Astrocyte of the cerebellum (primary cell): ENCODE data around the gene P2RX4.
"Not testable (repeated sequence)": the region's sequence is repeated elsewhere in the genome, so short reads cannot be mapped to it uniquely, and the experiment has no call there.

Experiments
- DNase-seq: peaks from one replicate; pipeline ENCODE4 v3.0.0-alpha.2; 2011; ENCODE audit warnings: low read depth
- H3K4me3 ChIP-seq: 2 replicates; pipeline ENCODE4 v1.5.1; 2011; ENCODE audit warnings: mild to moderate bottlenecking, low read depth, low read length, moderate library complexity
- CTCF ChIP-seq: IDR thresholded peaks from 2 replicates; pipeline ENCODE4 v1.5.1; 2012; ENCODE audit warnings: low read length, low read depth, moderate library complexity, mild to moderate bottlenecking; ENCODE audit errors: missing control alignments
- in situ Hi-C: cut with HindIII; loops from 2 replicates; pipeline ENCODE4 v1.10.0; 2017; ENCODE audit warnings: low sequenced_read_pairs

The P2RX4 gene, protein sequence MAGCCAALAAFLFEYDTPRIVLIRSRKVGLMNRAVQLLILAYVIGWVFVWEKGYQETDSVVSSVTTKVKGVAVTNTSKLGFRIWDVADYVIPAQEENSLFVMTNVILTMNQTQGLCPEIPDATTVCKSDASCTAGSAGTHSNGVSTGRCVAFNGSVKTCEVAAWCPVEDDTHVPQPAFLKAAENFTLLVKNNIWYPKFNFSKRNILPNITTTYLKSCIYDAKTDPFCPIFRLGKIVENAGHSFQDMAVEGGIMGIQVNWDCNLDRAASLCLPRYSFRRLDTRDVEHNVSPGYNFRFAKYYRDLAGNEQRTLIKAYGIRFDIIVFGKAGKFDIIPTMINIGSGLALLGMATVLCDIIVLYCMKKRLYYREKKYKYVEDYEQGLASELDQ

GRCh38 chr12:121209624-121210572, at the start of gene P2RX4:
Gene P2RX4 (plus strand): TSS chr12:121210129. CDS start chr12:121210165, 36 bp downstream.
- in situ Hi-C loops = no loop called here
- DNase-seq = no peak

GRCh38 chr12:121162384-121162783, 47.5 kb upstream of the P2RX4 start:
- in situ Hi-C loops = no loop called here
- DNase-seq = no peak
- H3K4me3 ChIP-seq = no peak overlapping the region
- no peak for TF ChIP-seq CTCF

More at GRCh38 chr12:121209624-121210572, at the start of gene P2RX4:
- peak; percentile 11 for TF ChIP-seq CTCF
- H3K4me3 ChIP-seq = peak within 1 kb of the TSS; percentile 59

GRCh38 chr12:121162985-121163384, 46.9 kb upstream of the P2RX4 start:
- no peak for TF ChIP-seq CTCF
- no peak overlapping the region for H3K4me3 ChIP-seq
- DNase-seq = no peak
- in situ Hi-C loops = no loop called here

DNA sequence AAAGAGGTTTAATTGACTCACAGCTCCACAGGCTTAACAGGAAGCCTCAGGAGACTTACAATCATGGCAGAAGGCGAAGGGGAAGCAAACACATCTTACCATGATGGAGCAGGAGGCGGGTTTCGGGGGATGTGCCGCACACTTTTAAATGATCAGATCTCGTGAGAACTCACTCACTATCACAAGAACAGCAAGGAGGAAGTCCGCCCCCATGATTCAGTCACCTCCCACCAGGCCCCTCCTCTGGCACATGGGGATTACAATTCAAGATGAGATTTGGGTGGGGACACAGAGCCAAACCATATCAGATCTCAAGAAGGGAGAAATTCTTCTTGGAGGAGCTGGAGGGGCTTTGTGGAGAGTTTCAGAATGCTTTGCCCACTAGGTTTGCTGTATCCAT, 45.1 kb upstream of the P2RX4 start:
- DNase-seq, in situ Hi-C loops, H3K4me3 ChIP-seq: not testable (repeated sequence)

- DNase-seq = peak; percentile 69
- TF ChIP-seq CTCF = no peak
- in situ Hi-C loops = no loop called here
- H3K4me3 ChIP-seq = no peak overlapping the region
Measured at GRCh38 chr12:121165316-121165715, 44.6 kb upstream of the P2RX4 start.

GRCh38 chr12:121166356-121166755, 43.6 kb upstream of the P2RX4 start:
- DNase-seq = no peak
- in situ Hi-C loops = no loop called here
- no peak for TF ChIP-seq CTCF
- no peak overlapping the region for H3K4me3 ChIP-seq
